HepG2 (cell line): ENCODE measurements around the gene CCDC154. TPM values are rescaled to one million over a fixed set of nuclear protein-coding genes. Genes with fewer than 3 reads are reported as not detected.

Source experiments
- BORCS8-MEF2B ChIP-seq: sonication (generic); formaldehyde crosslinking; IDR thresholded peaks from 2 replicates; pipeline ENCODE4 v1.8.0; 2022; ENCODE audit warnings: mild to moderate bottlenecking, missing genetic modification reagents
- FOXO1 ChIP-seq: sonication (generic); formaldehyde crosslinking; IDR thresholded peaks from 2 replicates; pipeline ENCODE4 v1.4.0; 2020; ENCODE audit warnings: missing genetic modification reagents
- HMG20B ChIP-seq: conservative IDR thresholded peaks from 2 replicates; pipeline ENCODE4 v1.6.1; 2016; ENCODE audit warnings: missing genetic modification reagents, missing compliant biosample characterization
- HOXA5 ChIP-seq: sonication (generic); formaldehyde crosslinking; IDR thresholded peaks from 2 replicates; pipeline ENCODE4 v1.4.0; 2020; ENCODE audit warnings: missing genetic modification reagents
- RXRB ChIP-seq: IDR thresholded peaks from 2 replicates; pipeline ENCODE4 v1.6.1; 2016; ENCODE audit warnings: borderline replicate concordance, missing genetic modification reagents, missing compliant biosample characterization
- SIX1 ChIP-seq: sonication (generic); formaldehyde crosslinking; IDR thresholded peaks from 2 replicates; pipeline ENCODE4 v1.4.0; 2020; ENCODE audit warnings: missing genetic modification reagents, borderline replicate concordance
- SPEN ChIP-seq: sonication (generic); formaldehyde crosslinking; IDR thresholded peaks from 2 replicates; pipeline ENCODE4 v1.5.1; 2020; ENCODE audit warnings: low read depth, mild to moderate bottlenecking, missing genetic modification reagents
- SSRP1 ChIP-seq: IDR thresholded peaks from 2 replicates; pipeline ENCODE4 v1.6.1; 2016; ENCODE audit warnings: control low read depth
- YEATS2 ChIP-seq: sonication (generic); formaldehyde crosslinking; IDR thresholded peaks from 2 replicates; pipeline ENCODE4 v1.4.0; 2020; ENCODE audit warnings: missing genetic modification reagents, borderline replicate concordance
- ZBTB7A ChIP-seq: sonication (generic); formaldehyde crosslinking; IDR thresholded peaks from 2 replicates; pipeline ENCODE4 v1.8.0; 2022; ENCODE audit warnings: mild to moderate bottlenecking, missing genetic modification reagents
- ZNF20 ChIP-seq: sonication (generic); formaldehyde crosslinking; IDR thresholded peaks from 2 replicates; pipeline ENCODE4 v1.4.0; 2020; ENCODE audit warnings: mild to moderate bottlenecking, moderate library complexity, missing genetic modification reagents
- ZNF235 ChIP-seq: sonication (generic); formaldehyde crosslinking; IDR thresholded peaks from 2 replicates; pipeline ENCODE4 v1.8.1; 2023; ENCODE audit warnings: mild to moderate bottlenecking, missing genetic modification reagents, borderline replicate concordance
- ZNF251 ChIP-seq: sonication (generic); formaldehyde crosslinking; IDR thresholded peaks from 2 replicates; pipeline ENCODE4 v1.9.0; 2021; ENCODE audit warnings: mild to moderate bottlenecking, missing genetic modification reagents
- ZNF350 ChIP-seq: sonication (generic); formaldehyde crosslinking; IDR thresholded peaks from 2 replicates; pipeline ENCODE4 v1.4.0; 2020; ENCODE audit warnings: mild to moderate bottlenecking, low read depth, missing genetic modification reagents, borderline replicate concordance
- ZNF547 ChIP-seq: sonication (generic); formaldehyde crosslinking; IDR thresholded peaks from 2 replicates; pipeline ENCODE4 v1.5.1; 2020; ENCODE audit warnings: mild to moderate bottlenecking, missing genetic modification reagents
- ZNF646 ChIP-seq: sonication (generic); formaldehyde crosslinking; IDR thresholded peaks from 2 replicates; pipeline ENCODE4 v1.9.0; 2021; ENCODE audit warnings: mild to moderate bottlenecking, missing genetic modification reagents
- ZZZ3 ChIP-seq: sonication (generic); formaldehyde crosslinking; IDR thresholded peaks from 2 replicates; pipeline ENCODE4 v1.4.0; 2020; ENCODE audit warnings: missing genetic modification reagents, mild to moderate bottlenecking, borderline replicate concordance
- polyA plus RNA-seq, 8 experiments: library from polyadenylated mRNA; depleted of rRNA in 3 of 8; stranded (reverse) in 7 of 8; unstranded in 1 of 8; fragments of >200 nt; fragmentation: Illumina TruSeq in 4 of 8; extraction: Trizol in 4 of 8; gene quantifications; 2 replicates each; pipeline versions ENCODE4 v1.2.1 to v1.2.3, GENCODE V29; 2011 to 2016; ENCODE audit warnings: low read depth in 4 of 8, missing spikeins in 1 of 8, mixed read lengths in 1 of 8; ENCODE audit not compliant: insufficient read depth in 1 of 8
- total RNA-seq, 5 experiments: library from RNA; depleted of rRNA; stranded (reverse); fragments of >200 nt; fragmentation: Illumina TruSeq; extraction: Trizol; gene quantifications; 2 replicates each; pipeline ENCODE4 v1.2.3, GENCODE V29; 2016; ENCODE audit warnings: low read depth in 1 of 5
- TF ChIP-seq, protein P1 (sequence below): sonication (generic); formaldehyde crosslinking; IDR thresholded peaks from 2 replicates; pipeline ENCODE4 v1.4.0; 2020; ENCODE audit warnings: missing genetic modification reagents, borderline replicate concordance
- TF ChIP-seq, protein P2 (sequence below): sonication (generic); formaldehyde crosslinking; IDR thresholded peaks from 2 replicates; pipeline ENCODE4 v1.8.1; 2023; ENCODE audit warnings: mild to moderate bottlenecking, moderate library complexity, missing genetic modification reagents

CCDC154 gene
- total and polyA plus RNA-seq, 2 of the 13 experiments (the other 11 are each of a cell fraction or from before 2014, with no cell fraction given), result 0.92 to 1.5 TPM

- TF ChIP-seq ZNF646 (CRISPR knock-in tag), result no peak
- TF ChIP-seq, protein P1, sequence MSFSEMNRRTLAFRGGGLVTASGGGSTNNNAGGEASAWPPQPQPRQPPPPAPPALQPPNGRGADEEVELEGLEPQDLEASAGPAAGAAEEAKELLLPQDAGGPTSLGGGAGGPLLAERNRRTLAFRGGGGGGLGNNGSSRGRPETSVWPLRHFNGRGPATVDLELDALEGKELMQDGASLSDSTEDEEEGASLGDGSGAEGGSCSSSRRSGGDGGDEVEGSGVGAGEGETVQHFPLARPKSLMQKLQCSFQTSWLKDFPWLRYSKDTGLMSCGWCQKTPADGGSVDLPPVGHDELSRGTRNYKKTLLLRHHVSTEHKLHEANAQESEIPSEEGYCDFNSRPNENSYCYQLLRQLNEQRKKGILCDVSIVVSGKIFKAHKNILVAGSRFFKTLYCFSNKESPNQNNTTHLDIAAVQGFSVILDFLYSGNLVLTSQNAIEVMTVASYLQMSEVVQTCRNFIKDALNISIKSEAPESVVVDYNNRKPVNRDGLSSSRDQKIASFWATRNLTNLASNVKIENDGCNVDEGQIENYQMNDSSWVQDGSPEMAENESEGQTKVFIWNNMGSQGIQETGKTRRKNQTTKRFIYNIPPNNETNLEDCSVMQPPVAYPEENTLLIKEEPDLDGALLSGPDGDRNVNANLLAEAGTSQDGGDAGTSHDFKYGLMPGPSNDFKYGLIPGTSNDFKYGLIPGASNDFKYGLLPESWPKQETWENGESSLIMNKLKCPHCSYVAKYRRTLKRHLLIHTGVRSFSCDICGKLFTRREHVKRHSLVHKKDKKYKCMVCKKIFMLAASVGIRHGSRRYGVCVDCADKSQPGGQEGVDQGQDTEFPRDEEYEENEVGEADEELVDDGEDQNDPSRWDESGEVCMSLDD (CRISPR knock-in tag), result no peak
- TF ChIP-seq SIX1 (CRISPR knock-in tag), result no peak
- peak; percentile 77; the same call in 1 of the 2 replicates for TF ChIP-seq SPEN
- peak; percentile 22; the same call in 1 of the 2 replicates for TF ChIP-seq FOXO1 (CRISPR knock-in tag)
- no peak; the same call in 1 of the 2 replicates for TF ChIP-seq ZNF350 (CRISPR knock-in tag)
- TF ChIP-seq ZNF547, result 0 out of 2 replicates have a peak, but pooled peaks have one; percentile 46
- no peak; the same call in 1 of the 2 replicates for TF ChIP-seq ZZZ3 (CRISPR knock-in tag)
- TF ChIP-seq SSRP1 (CRISPR knock-in tag), result no peak
- TF ChIP-seq BORCS8-MEF2B, result peak; percentile 57; the same call in 1 of the 2 replicates
- TF ChIP-seq HMG20B, result no peak
- TF ChIP-seq ZNF235, result no peak
- no peak for TF ChIP-seq ZNF20
- TF ChIP-seq RXRB (CRISPR knock-in tag), result 0 out of 2 replicates have a peak, but pooled peaks have one; percentile 36
- no peak for TF ChIP-seq ZNF251 (CRISPR knock-in tag)
- no peak for TF ChIP-seq ZBTB7A (CRISPR knock-in tag)
- TF ChIP-seq, protein P2, sequence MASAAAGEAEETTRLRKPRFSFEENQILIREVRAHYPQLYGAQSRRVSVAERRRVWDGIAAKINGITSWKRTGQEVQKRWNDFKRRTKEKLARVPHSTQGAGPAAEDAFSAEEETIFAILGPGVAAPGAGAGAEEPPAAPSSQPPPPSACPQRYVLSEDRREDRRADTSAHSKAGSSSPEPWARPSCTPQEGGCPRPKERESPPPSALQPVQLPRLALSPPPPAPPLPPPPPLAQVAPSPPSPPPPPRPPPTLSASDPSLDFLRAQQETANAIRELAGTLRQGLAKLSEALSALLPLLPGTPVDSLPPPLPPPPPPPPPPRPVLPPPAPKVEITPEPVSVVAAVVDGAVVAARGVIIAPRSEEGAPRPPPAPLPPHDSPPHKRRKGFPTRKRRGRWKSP (CRISPR knock-in tag), result no peak
- TF ChIP-seq HOXA5 (CRISPR knock-in tag), result no peak
- peak; percentile 91 for TF ChIP-seq YEATS2 (CRISPR knock-in tag)
Observed at GRCh38 chr16:1492923-1493745, 48.8 kb upstream of the CCDC154 start, which contains the start of gene TELO2 (continued).
